K562 (cell line): ENCODE results near the gene CXCR5. TPM values are rescaled to one million over a fixed set of nuclear protein-coding genes. Genes with fewer than 3 reads are reported as not detected.

Experiments used
- CCNT2 ChIP-seq: IDR thresholded peaks from 2 replicates; pipeline ENCODE4 v1.6.1; 2011; ENCODE audit warnings: borderline replicate concordance, low read depth, mild to moderate bottlenecking, moderate library complexity, mixed read lengths, low read length; ENCODE audit not compliant: insufficient read length; ENCODE audit errors: extremely low read depth
- FOSL1 ChIP-seq: fragments of 200-800 bp; sonication (Bioruptor generic); conservative IDR thresholded peaks from 2 replicates; pipeline ENCODE4 v1.6.1; 2016; ENCODE audit warnings: missing genetic modification characterization, missing compliant biosample characterization
- GATAD2A ChIP-seq: fragments of 450-650 bp; IDR thresholded peaks from 2 replicates; pipeline ENCODE4 v1.6.1; 2017
- HDAC6 ChIP-seq: IDR thresholded peaks from 2 replicates; pipeline ENCODE4 v1.6.1; 2012; ENCODE audit warnings: low read depth, mild to moderate bottlenecking, control low read depth, inconsistent platforms, low read length, moderate library complexity
- MAFK ChIP-seq: IDR thresholded peaks from 2 replicates; pipeline ENCODE4 v1.6.1; 2011; ENCODE audit warnings: low read length, improper control_type of control experiment
- MGA ChIP-seq: fragments of 450-650 bp; IDR thresholded peaks from 2 replicates; pipeline ENCODE4 v1.6.1; 2016; ENCODE audit warnings: mild to moderate bottlenecking, moderate library complexity
- SMARCE1 ChIP-seq: fragments of 450-650 bp; IDR thresholded peaks from 2 replicates; pipeline ENCODE4 v1.7.1; 2016; ENCODE audit warnings: mild to moderate bottlenecking
- polyA plus RNA-seq, 8 experiments: library from polyadenylated mRNA; depleted of rRNA in 4 of 8; stranded (reverse) in 5 of 8; unstranded in 3 of 8; fragments of >200 nt; fragmentation: Nextera tagmentation in 2 of 8; fragmentation: Illumina TruSeq in 1 of 8; extraction: Ambion mirVana in 2 of 8; extraction: Trizol in 1 of 8; gene quantifications; 2 replicates each; pipeline versions ENCODE4 v1.2.1 to v1.2.3, GENCODE V29; 2011 to 2014; ENCODE audit warnings: inconsistent platforms in 1 of 8, missing spikeins in 1 of 8
- total RNA-seq, 7 experiments: library from RNA; depleted of rRNA in 6 of 7; stranded (reverse); fragments of >200 nt in 6 of 7; fragmentation: Illumina TruSeq in 2 of 7; extraction: Trizol in 2 of 7; gene quantifications; 2 replicates each; pipeline versions ENCODE4 v1.2.1 to v1.2.3, GENCODE V29; 2011 to 2021; ENCODE audit warnings: low replicate concordance in 1 of 7
- TF ChIP-seq, protein P1 (sequence below), 2 experiments: fragments of 450-650 bp; IDR thresholded peaks; 2 replicates each; pipeline ENCODE4 v1.6.1; 2016; ENCODE audit warnings: mild to moderate bottlenecking in 2 of 2, borderline replicate concordance in 1 of 2, low read depth in 1 of 2, moderate library complexity in 1 of 2

CXCR5 gene
- total and polyA plus RNA-seq, 9 of the 15 experiments (the other 6 are each of a cell fraction or from before 2014, with no cell fraction given): 0.03 to 0.06 TPM; not detected in 7

- TF ChIP-seq MGA (no peak; the same call in 1 of the 2 replicates), HDAC6 (no peak), CCNT2 (no peak), SMARCE1 (no peak), GATAD2A (no peak; the same call in 1 of the 2 replicates), FOSL1 (tag) (no peak), MAFK (no peak)
- TF ChIP-seq, protein P1, sequence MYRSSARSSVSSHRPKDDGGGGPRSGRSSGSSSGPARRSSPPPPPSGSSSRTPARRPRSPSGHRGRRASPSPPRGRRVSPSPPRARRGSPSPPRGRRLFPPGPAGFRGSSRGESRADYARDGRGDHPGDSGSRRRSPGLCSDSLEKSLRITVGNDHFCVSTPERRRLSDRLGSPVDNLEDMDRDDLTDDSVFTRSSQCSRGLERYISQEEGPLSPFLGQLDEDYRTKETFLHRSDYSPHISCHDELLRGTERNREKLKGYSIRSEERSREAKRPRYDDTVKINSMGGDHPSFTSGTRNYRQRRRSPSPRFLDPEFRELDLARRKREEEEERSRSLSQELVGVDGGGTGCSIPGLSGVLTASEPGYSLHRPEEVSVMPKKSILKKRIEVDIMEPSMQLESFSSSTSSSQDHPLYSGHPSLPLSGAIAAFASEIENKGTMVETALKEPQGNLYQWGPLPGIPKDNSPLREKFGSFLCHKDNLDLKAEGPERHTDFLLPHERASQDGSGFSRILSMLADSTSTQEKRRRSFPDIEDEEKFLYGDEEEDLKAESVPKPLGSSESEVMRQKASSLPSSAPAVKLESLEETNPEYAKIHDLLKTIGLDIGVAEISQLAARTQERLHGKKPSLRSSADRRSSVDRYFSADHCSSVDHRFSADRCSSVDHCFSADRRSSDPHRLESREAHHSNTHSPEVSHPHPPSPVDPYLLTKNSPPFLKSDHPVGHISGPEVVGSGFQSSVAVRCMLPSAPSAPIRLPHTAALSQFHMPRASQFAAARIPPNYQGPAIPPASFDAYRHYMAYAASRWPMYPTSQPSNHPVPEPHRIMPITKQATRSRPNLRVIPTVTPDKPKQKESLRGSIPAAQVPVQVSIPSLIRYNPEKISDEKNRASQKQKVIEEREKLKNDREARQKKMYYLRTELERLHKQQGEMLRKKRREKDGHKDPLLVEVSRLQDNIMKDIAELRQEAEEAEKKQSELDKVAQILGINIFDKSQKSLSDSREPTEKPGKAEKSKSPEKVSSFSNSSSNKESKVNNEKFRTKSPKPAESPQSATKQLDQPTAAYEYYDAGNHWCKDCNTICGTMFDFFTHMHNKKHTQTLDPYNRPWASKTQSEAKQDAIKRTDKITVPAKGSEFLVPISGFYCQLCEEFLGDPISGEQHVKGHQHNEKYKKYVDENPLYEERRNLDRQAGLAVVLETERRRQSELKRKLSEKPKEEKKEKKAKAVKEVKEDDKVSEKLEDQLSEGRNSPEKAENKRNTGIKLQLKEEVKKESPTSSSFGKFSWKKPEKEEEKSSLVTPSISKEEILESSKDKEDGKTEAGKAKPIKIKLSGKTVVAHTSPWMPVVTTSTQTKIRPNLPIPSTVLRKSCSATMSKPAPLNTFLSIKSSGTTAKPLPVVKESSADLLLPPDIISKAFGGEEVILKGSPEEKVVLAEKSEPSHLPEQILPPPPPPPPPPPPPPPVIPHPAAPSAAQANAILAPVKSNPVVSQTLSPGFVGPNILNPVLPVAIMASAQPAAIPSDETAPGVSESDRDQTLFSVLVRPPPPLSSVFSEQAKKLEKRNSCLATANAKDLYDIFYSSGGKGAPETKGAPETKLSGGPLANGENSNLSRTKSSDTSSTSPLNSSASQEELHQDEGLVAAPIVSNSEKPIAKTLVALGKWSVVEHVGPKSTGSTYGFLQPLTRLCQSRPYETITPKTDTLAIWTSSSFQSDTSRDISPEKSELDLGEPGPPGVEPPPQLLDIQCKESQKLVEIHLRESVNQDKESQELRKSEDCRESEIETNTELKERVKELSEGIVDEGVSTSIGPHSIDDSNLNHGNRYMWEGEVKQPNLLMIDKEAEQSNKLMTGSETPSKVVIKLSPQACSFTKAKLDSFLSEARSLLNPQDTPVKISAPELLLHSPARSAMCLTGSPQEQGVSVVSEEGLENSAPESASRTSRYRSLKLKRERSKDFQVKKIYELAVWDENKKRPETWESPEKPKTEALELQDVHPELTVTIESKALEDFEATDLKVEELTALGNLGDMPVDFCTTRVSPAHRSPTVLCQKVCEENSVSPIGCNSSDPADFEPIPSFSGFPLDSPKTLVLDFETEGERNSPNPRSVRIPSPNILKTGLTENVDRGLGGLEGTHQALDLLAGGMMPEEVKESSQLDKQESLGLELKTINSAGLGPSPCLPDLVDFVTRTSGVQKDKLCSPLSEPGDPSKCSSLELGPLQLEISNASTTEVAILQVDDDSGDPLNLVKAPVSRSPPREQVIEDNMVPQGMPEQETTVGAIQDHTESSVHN (IDR thresholded peaks at IDR 0.05; ENCODE audit: borderline replicate concordance in 1 of 2, low read depth in 1 of 2): no peak
These were observed 46.5 kb downstream of the CXCR5 start (continued) for GRCh38 chr11:118930094-118930712.
